Natural killer cell (primary cell): ENCODE results near the gene STAT4. TPM values are rescaled to one million over a fixed set of nuclear protein-coding genes. Genes with fewer than 3 reads are reported as not detected.

ENCODE experiments used
- ATAC-seq, 3 donors: fragments of 150-1000 bp in 2 of 3; fragments of 200-7000 bp in 1 of 3; cut with Tn5 transposase; 1 replicate in 1 of 3; 2 replicates in 2 of 3; pipeline ENCODE4 v1.10.0; 2021; ENCODE audit warnings: mild to moderate bottlenecking in 2 of 3, moderate library complexity in 2 of 3
- DNase-seq, 2 donors: peaks; one replicate each; pipeline versions ENCODE4 v3.0.0 to v3.0.0-alpha.2; 2013 to 2021; ENCODE audit warnings: mixed read lengths in 1 of 2
- H3K27ac ChIP-seq: one replicate; pipeline ENCODE4 v1.5.1; 2013; ENCODE audit warnings: mild to moderate bottlenecking, low read length
- H3K27me3 ChIP-seq: one replicate; pipeline ENCODE4 v1.6.1; 2013; ENCODE audit warnings: low read length; ENCODE audit not compliant: control insufficient read depth, insufficient read depth
- H3K36me3 ChIP-seq: one replicate; pipeline ENCODE4 v1.6.1; 2013; ENCODE audit warnings: low read length; ENCODE audit not compliant: control insufficient read depth, insufficient read depth
- H3K4me1 ChIP-seq: one replicate; pipeline ENCODE4 v1.6.1; 2013; ENCODE audit warnings: low read length; ENCODE audit not compliant: control insufficient read depth, insufficient read depth
- H3K4me3 ChIP-seq: one replicate; pipeline ENCODE4 v1.5.1; 2013; ENCODE audit warnings: low read length
- H3K9me3 ChIP-seq: one replicate; pipeline ENCODE4 v1.6.1; 2013; ENCODE audit warnings: low read length; ENCODE audit not compliant: control insufficient read depth, insufficient read depth
- H3K27ac Mint-ChIP-seq, 2 donors: one replicate each; pipeline ENCODE4 v1.8.0; 2022; ENCODE audit warnings: mild to moderate bottlenecking in 2 of 2, mixed read lengths in 2 of 2, moderate library complexity in 1 of 2
- H3K27me3 Mint-ChIP-seq, 2 donors: one replicate each; pipeline ENCODE4 v1.8.0; 2022; ENCODE audit warnings: low read depth in 2 of 2, mixed read lengths in 2 of 2
- H3K36me3 Mint-ChIP-seq: one replicate; pipeline ENCODE4 v1.8.0; 2022; ENCODE audit warnings: mixed read lengths
- H3K4me1 Mint-ChIP-seq, 2 donors: one replicate each; pipeline ENCODE4 v1.8.0; 2022; ENCODE audit warnings: mixed read lengths in 2 of 2
- H3K4me3 Mint-ChIP-seq: one replicate; pipeline ENCODE4 v1.8.0; 2022; ENCODE audit warnings: mild to moderate bottlenecking, moderate library complexity, mixed read lengths
- H3K9me3 Mint-ChIP-seq, 2 donors: one replicate each; pipeline ENCODE4 v1.8.0; 2022; ENCODE audit warnings: mixed read lengths in 2 of 2
- WGBS: methylation state at CpG from one replicate; pipeline ENCODE4 v1.1.7; 2013; ENCODE audit warnings: missing lambda C conversion rate; ENCODE audit not compliant: insufficient coverage; 5-methylcytosine and 5-hydroxymethylcytosine counted together
- intact Hi-C: fragments of 100-400 bp; cut with micrococcal nuclease; formaldehyde crosslinking; loops from one replicate; pipeline ENCODE4 v1.14.2; 2022
- total RNA-seq, 4 donors: library from RNA; stranded (reverse); fragments of 120-200 nt in 1 of 4; gene quantifications; one replicate each; pipeline versions ENCODE4 v1.2.3 to v1.2.4, GENCODE V29; 2013 to 2022
- TF ChIP-seq, protein P1 (sequence below): fragments of 200-600 bp; IDR thresholded peaks from one replicate; pipeline ENCODE4 v1.8.0; 2022; ENCODE audit warnings: antibody characterized with exemption

Gene STAT4
- total RNA-seq, 3 donors from 2014 or later (not counting 1 experiment from before 2014, with no cell fraction given) = 264 to 339 (median 304) TPM

DNA sequence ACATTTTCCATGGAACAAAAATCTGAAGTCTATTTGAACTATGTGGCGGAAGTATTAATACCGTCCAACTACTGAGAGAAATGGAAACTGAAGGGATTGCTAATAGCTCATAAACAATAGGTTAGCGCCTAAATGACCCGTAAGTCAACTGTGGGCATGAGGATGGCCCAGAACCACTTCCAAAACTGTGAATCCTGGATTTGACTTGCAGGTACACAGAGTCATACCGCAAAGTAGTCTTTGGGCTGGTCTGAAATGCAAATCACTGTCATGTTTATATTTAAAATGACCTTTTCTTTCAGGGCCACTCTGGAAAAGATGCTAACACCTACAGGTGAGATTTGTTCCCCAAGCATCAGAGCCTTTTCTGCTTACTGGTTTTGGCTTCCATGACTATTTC, 50.6 kb downstream of the STAT4 start:
- no peak overlapping the region for H3K4me3 ChIP-seq
- H3K27ac ChIP-seq = no peak overlapping the region
- TF ChIP-seq, protein P1, sequence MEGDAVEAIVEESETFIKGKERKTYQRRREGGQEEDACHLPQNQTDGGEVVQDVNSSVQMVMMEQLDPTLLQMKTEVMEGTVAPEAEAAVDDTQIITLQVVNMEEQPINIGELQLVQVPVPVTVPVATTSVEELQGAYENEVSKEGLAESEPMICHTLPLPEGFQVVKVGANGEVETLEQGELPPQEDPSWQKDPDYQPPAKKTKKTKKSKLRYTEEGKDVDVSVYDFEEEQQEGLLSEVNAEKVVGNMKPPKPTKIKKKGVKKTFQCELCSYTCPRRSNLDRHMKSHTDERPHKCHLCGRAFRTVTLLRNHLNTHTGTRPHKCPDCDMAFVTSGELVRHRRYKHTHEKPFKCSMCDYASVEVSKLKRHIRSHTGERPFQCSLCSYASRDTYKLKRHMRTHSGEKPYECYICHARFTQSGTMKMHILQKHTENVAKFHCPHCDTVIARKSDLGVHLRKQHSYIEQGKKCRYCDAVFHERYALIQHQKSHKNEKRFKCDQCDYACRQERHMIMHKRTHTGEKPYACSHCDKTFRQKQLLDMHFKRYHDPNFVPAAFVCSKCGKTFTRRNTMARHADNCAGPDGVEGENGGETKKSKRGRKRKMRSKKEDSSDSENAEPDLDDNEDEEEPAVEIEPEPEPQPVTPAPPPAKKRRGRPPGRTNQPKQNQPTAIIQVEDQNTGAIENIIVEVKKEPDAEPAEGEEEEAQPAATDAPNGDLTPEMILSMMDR = no peak
- H3K9me3 ChIP-seq = no peaks in the 10 kb centered on the region
- peaks cover 0 to 2% of the 10 kb centered on the region in 2 donors for H3K9me3 Mint-ChIP-seq
- H3K4me1 Mint-ChIP-seq = peaks cover 45 to 50% of the 10 kb centered on the region in 2 donors
- peak overlapping the region in 1 of 2 donors; percentile 27 for H3K27ac Mint-ChIP-seq
- no peak overlapping the region for H3K4me3 Mint-ChIP-seq
- no peaks in the 10 kb centered on the region for H3K4me1 ChIP-seq
- intact Hi-C loops = no loop called here
- H3K36me3 ChIP-seq = no peaks in the 10 kb centered on the region
- H3K27me3 ChIP-seq = no peaks in the 10 kb centered on the region
- WGBS = 96% methylated on average over 5 of the region's 5 CpGs
- H3K36me3 Mint-ChIP-seq = peaks cover 28% of the 10 kb centered on the region
- no peak for DNase-seq
- no peak for ATAC-seq
- H3K27me3 Mint-ChIP-seq = no peaks in the 10 kb centered on the region

DNA sequence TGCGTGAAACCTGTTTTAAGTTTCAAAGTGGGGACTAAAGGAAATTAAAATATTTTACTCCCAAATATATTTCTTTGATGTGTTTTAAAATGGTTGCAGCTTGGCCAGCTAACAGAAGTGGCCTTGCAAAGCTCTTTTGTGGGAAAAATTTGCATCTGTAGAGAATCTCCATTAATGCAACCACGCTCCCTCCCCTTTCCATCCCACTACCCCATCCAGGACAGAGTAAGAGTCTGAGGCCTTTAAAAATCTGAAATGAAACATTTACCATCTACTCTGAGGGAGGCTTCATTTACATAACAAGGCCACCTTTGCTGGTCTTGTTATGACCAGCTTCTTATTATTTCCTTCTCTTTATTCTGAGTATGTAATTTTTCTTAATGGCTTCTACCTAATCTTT, 63.5 kb downstream of the STAT4 start:
- Mint-ChIP-seq H3K27ac (peak overlapping the region; percentile 63 to 79), H3K4me3 (peak overlapping the region; percentile 19), H3K4me1 (peaks cover 56 to 62% of the 10 kb centered on the region in 2 donors), H3K9me3 (no peaks in the 10 kb centered on the region), H3K36me3 (peaks cover 6% of the 10 kb centered on the region), H3K27me3 (no peaks in the 10 kb centered on the region)
- no peaks in the 10 kb centered on the region for H3K36me3 ChIP-seq
- no peak overlapping the region for H3K4me3 ChIP-seq
- no peak for DNase-seq
- TF ChIP-seq, protein P1 = no peak
- H3K4me1 ChIP-seq = peaks cover 3% of the 10 kb centered on the region
- no peak for ATAC-seq
- H3K9me3 ChIP-seq = no peaks in the 10 kb centered on the region
- intact Hi-C loops = no loop called here
- H3K27ac ChIP-seq = no peak overlapping the region
- 100% methylated on average over 1 of the region's 2 CpGs for WGBS
- H3K27me3 ChIP-seq = no peaks in the 10 kb centered on the region

DNA sequence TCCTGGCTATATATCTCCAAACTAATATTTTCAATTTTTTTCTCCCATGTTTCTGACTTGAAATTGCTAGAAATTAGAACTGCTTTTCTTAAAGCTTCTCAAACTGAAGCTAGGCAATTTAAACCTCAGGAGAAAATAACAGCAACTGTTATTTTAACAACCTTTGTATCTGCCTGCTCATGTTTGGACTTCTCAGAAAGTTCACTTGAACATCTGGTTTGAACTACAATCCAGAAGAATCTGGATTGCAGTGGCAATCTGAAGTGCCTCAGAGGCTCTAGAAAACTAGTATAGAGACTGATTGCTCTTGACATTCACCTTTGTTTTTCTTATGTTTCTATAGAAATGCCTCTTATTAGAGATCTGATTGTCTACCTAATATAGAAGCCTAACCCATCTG, 64.1 kb downstream of the STAT4 start:
- H3K36me3 Mint-ChIP-seq = peaks cover 8% of the 10 kb centered on the region
- H3K4me3 Mint-ChIP-seq = peak overlapping the region; percentile 19

More for the DNA sequence above, 64.1 kb downstream of the STAT4 start:
- no peaks in the 10 kb centered on the region for H3K9me3 Mint-ChIP-seq
- TF ChIP-seq, protein P1 = no peak
- ATAC-seq (no peak), DNase-seq (no peak)
- Histone ChIP-seq H3K9me3 (no peaks in the 10 kb centered on the region), H3K4me1 (no peaks in the 10 kb centered on the region), H3K27me3 (no peaks in the 10 kb centered on the region), H3K4me3 (no peak overlapping the region), H3K36me3 (no peaks in the 10 kb centered on the region), H3K27ac (no peak overlapping the region)
- peak overlapping the region; percentile 63 to 79 for H3K27ac Mint-ChIP-seq
- H3K27me3 Mint-ChIP-seq = no peaks in the 10 kb centered on the region
- peaks cover 62 to 67% of the 10 kb centered on the region in 2 donors for H3K4me1 Mint-ChIP-seq
- intact Hi-C loops = no loop called here
